Neural cell (in vitro differentiated cells): ENCODE measurements around the gene CAPN7. TPM values are rescaled to one million over a fixed set of nuclear protein-coding genes. Genes with fewer than 3 reads are reported as not detected.

Source experiments
- H2AFZ ChIP-seq: fragments of 200-600, 300-800 bp; sonication (generic), shearing (Covaris generic); 2 replicates; pipeline ENCODE4 v1.6.0; 2014; ENCODE audit warnings: low read depth, mild to moderate bottlenecking, antibody characterized with exemption, low read length, moderate library complexity
- H3F3A ChIP-seq: fragments of 200-600 bp; shearing (Covaris generic); 2 replicates; pipeline ENCODE4 v1.6.1; 2016; ENCODE audit warnings: mild to moderate bottlenecking, moderate library complexity, mixed read lengths, antibody characterized with exemption, low read length; ENCODE audit not compliant: insufficient read depth, poor library complexity, severe bottlenecking
- H3K27ac ChIP-seq: fragments of 200-600, 300-800 bp; sonication (generic), shearing (Covaris generic); 2 replicates; pipeline ENCODE4 v1.5.1; 2014; ENCODE audit warnings: mild to moderate bottlenecking, low read length, moderate library complexity
- H3K27me3 ChIP-seq: fragments of 300-800, 200-600 bp; sonication (generic), shearing (Covaris generic); 2 replicates; pipeline ENCODE4 v1.6.0; 2014; ENCODE audit warnings: mild to moderate bottlenecking, low read depth, low read length, moderate library complexity; ENCODE audit not compliant: insufficient read depth
- H3K36me3 ChIP-seq: fragments of 300-800, 200-600 bp; sonication (generic), shearing (Covaris generic); 2 replicates; pipeline ENCODE4 v1.5.1; 2014; ENCODE audit warnings: mild to moderate bottlenecking, antibody characterized with exemption, low read length, moderate library complexity; ENCODE audit not compliant: insufficient read depth
- H3K4me2 ChIP-seq: fragments of 300-800, 200-600 bp; sonication (generic), shearing (Covaris generic); 2 replicates; pipeline ENCODE4 v1.6.0; 2014; ENCODE audit warnings: mild to moderate bottlenecking, low read length
- H3K4me3 ChIP-seq: fragments of 300-800, 200-600 bp; sonication (generic), shearing (Covaris generic); 2 replicates; pipeline ENCODE4 v1.5.1; 2014; ENCODE audit warnings: mild to moderate bottlenecking, low read length, moderate library complexity
- H3K79me2 ChIP-seq: fragments of 200-600 bp; shearing (Covaris generic); replicated peaks from 2 replicates; pipeline ENCODE4 v1.6.0; 2014; ENCODE audit warnings: mild to moderate bottlenecking, low read length, moderate library complexity; ENCODE audit not compliant: insufficient read depth
- H3K9ac ChIP-seq: fragments of 300-800, 200-600 bp; sonication (generic), shearing (Covaris generic); 2 replicates; pipeline ENCODE4 v1.6.1; 2016; ENCODE audit warnings: mild to moderate bottlenecking, low read length, mixed read lengths
- H3K9me2 ChIP-seq: fragments of 200-600 bp; shearing (Covaris generic); 2 replicates; pipeline ENCODE4 v1.6.1; 2016; ENCODE audit warnings: mild to moderate bottlenecking, low read length, mixed read lengths; ENCODE audit not compliant: insufficient read depth
- H3K9me3 ChIP-seq: fragments of 200-600, 300-800 bp; sonication (generic), shearing (Covaris generic); 2 replicates; pipeline ENCODE4 v1.6.1; 2016; ENCODE audit warnings: mild to moderate bottlenecking, mixed run types, low read length, moderate library complexity, mixed read lengths
- H4K20me1 ChIP-seq: fragments of 200-600 bp; shearing (Covaris generic); 2 replicates; pipeline ENCODE4 v1.6.1; 2016; ENCODE audit warnings: mild to moderate bottlenecking, mixed run types; ENCODE audit not compliant: insufficient read depth
- POLR2AphosphoS5 ChIP-seq: IDR thresholded peaks from 2 replicates; pipeline ENCODE4 v1.6.1; 2012
- RAD21 ChIP-seq: fragments of 450-650 bp; conservative IDR thresholded peaks from 2 replicates; pipeline ENCODE4 v1.6.1; 2014; ENCODE audit warnings: antibody characterized with exemption, mild to moderate bottlenecking, moderate library complexity
- SMC3 ChIP-seq: fragments of 450-650 bp; conservative IDR thresholded peaks from 2 replicates; pipeline ENCODE4 v1.6.1; 2014; ENCODE audit warnings: antibody characterized with exemption, mild to moderate bottlenecking, moderate library complexity; ENCODE audit not compliant: poor library complexity
- polyA plus RNA-seq: library from polyadenylated mRNA; depleted of rRNA; stranded (reverse); fragments of >200 nt; gene quantifications from 2 replicates; pipeline ENCODE4 v1.2.3, GENCODE V29; 2014
- TF ChIP-seq, protein P1 (sequence below): fragments of 450-650 bp; IDR thresholded peaks from 2 replicates; pipeline ENCODE4 v1.5.1; 2014; ENCODE audit warnings: antibody characterized with exemption, mild to moderate bottlenecking, moderate library complexity; ENCODE audit not compliant: poor library complexity, severe bottlenecking

The CAPN7 gene
- polyA plus RNA-seq, 1 donor from 2014 or later = 60.9 TPM

DNA sequence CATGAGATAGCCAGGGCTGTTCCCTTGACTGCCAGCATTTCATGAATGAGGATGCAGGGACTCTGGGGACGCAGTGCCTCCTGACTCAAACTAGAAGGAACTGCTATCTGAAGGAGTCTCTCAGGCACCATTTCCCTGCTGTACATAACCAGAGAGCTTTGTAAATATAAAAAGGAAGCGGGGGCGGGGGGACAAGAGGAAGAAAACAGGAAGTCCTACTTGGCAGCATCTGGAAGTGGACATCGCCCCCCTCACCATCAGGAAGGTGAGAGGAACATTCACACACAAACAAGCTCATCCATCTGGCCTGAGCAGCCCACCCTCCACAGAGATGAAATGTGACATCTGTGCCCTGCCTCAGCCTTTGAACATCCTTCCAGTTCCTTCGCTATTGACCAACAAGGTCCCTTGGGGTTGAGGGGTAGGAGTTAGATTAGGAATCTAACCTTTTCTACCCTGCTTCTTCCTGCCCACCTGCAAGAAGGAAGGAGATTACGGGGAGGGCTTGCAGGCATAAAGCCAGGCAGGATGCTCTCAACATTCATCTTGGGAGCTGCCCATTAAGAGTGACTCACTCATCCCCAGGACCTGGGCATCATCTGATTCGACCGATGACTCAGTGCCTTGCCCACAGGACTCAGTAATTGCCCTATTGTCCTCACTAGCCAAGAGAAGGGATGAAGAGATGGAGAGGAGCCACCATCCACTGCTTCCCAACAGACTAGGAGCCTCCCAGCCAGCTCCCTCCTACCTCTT, 94.5 kb downstream of the CAPN7 start:
- Histone ChIP-seq H3K4me2 (no peak overlapping the region), H3K27me3 (no peaks in the 10 kb centered on the region), H3K79me2 (no peaks in the 10 kb centered on the region), H3K9me3 (no peaks in the 10 kb centered on the region), H3F3A (no peaks in the 10 kb centered on the region), H3K9ac (no peak overlapping the region), H2AFZ (no peak overlapping the region), H3K9me2 (no peaks in the 10 kb centered on the region), H3K36me3 (no peaks in the 10 kb centered on the region), H3K27ac (no peak overlapping the region), H3K4me3 (no peak overlapping the region), H4K20me1 (no peaks in the 10 kb centered on the region)
- TF ChIP-seq POLR2AphosphoS5 = no peak
- TF ChIP-seq, protein P1, sequence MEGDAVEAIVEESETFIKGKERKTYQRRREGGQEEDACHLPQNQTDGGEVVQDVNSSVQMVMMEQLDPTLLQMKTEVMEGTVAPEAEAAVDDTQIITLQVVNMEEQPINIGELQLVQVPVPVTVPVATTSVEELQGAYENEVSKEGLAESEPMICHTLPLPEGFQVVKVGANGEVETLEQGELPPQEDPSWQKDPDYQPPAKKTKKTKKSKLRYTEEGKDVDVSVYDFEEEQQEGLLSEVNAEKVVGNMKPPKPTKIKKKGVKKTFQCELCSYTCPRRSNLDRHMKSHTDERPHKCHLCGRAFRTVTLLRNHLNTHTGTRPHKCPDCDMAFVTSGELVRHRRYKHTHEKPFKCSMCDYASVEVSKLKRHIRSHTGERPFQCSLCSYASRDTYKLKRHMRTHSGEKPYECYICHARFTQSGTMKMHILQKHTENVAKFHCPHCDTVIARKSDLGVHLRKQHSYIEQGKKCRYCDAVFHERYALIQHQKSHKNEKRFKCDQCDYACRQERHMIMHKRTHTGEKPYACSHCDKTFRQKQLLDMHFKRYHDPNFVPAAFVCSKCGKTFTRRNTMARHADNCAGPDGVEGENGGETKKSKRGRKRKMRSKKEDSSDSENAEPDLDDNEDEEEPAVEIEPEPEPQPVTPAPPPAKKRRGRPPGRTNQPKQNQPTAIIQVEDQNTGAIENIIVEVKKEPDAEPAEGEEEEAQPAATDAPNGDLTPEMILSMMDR = no peak
- no peak for TF ChIP-seq RAD21
- TF ChIP-seq SMC3 = no peak

DNA sequence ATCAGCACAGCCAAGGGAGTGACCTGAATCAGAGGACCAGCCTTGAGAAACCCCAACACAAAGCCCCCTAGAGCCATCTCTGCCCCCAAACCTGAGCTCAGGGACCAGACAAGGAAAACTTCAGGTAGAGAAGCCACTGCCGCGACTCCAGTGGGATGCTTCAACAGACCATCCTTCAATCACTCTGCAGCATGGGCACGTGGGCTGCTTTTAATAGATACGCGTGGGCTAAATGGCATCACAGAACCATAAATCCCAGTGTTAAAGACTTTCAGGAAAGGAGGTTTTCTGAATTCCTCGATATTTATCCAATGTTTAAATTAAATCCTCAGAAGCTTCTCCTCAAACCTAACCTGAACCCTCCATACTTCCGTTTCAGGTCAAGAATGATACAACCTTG, 95.7 kb downstream of the CAPN7 start:
- no peaks in the 10 kb centered on the region for H3K9me3 ChIP-seq
- no peaks in the 10 kb centered on the region for H3K36me3 ChIP-seq
- H3K4me2 ChIP-seq = no peak overlapping the region
- no peak overlapping the region for H3K9ac ChIP-seq
- no peak for TF ChIP-seq POLR2AphosphoS5
- H3K27ac ChIP-seq = no peak overlapping the region
- H2AFZ ChIP-seq = no peak overlapping the region
- no peak overlapping the region for H3K4me3 ChIP-seq
- no peaks in the 10 kb centered on the region for H3K27me3 ChIP-seq
- no peaks in the 10 kb centered on the region for H4K20me1 ChIP-seq
- H3F3A ChIP-seq = no peaks in the 10 kb centered on the region
- H3K79me2 ChIP-seq = no peaks in the 10 kb centered on the region
- H3K9me2 ChIP-seq = no peaks in the 10 kb centered on the region

Other genes starting within 250 kb of the CAPN7 start
- gene MRPS25, start 140.9 kb upstream of the CAPN7 start, polyA plus RNA-seq = 74.4 and 97.7 TPM in 2 replicates
- 21.7 and 27.6 TPM in 2 replicates for gene RBSN, start 107.1 kb upstream of the CAPN7 start, polyA plus RNA-seq
- gene SH3BP5, start 126.3 kb downstream of the CAPN7 start, polyA plus RNA-seq = 166 TPM in 2 replicates
- gene METTL6, start 221.3 kb downstream of the CAPN7 start, polyA plus RNA-seq = 53.3 and 60.8 TPM in 2 replicates
- 45.4 and 53.1 TPM in 2 replicates for gene EAF1, start 221.4 kb downstream of the CAPN7 start, polyA plus RNA-seq